Muscle layer of duodenum (tissue), 2 donors: ENCODE data around the gene CERS1.
"Not testable (repeated sequence)": the region's sequence is repeated elsewhere in the genome, so short reads cannot be mapped to it uniquely, and the experiment has no call there.

Experiments used
- H3K27ac ChIP-seq: one replicate; pipeline ENCODE4 v1.7.0; 2013; ENCODE audit warnings: mild to moderate bottlenecking, low read length
- H3K27me3 ChIP-seq: one replicate; pipeline ENCODE4 v1.7.0; 2013; ENCODE audit warnings: low read depth, mild to moderate bottlenecking, control low read depth, low read length
- H3K36me3 ChIP-seq, 2 donors: one replicate each; pipeline ENCODE4 v1.7.0; 2013; ENCODE audit warnings: low read length in 2 of 2, control low read depth in 1 of 2, mild to moderate bottlenecking in 1 of 2; ENCODE audit not compliant: insufficient read depth in 2 of 2, control insufficient read depth in 1 of 2
- H3K4me1 ChIP-seq, 2 donors: one replicate each; pipeline ENCODE4 v1.7.0; 2013; ENCODE audit warnings: low read length in 2 of 2, mild to moderate bottlenecking in 2 of 2, control low read depth in 1 of 2, moderate library complexity in 1 of 2; ENCODE audit not compliant: insufficient read depth in 2 of 2, control insufficient read depth in 1 of 2
- H3K4me3 ChIP-seq, 2 donors: one replicate each; pipeline ENCODE4 v1.7.0; 2013; ENCODE audit warnings: low read length in 2 of 2, low read depth in 1 of 2, mild to moderate bottlenecking in 1 of 2
- H3K9me3 ChIP-seq, 2 donors: one replicate each; pipeline ENCODE4 v1.7.0; 2013; ENCODE audit warnings: low read length in 2 of 2, control low read depth in 1 of 2, mild to moderate bottlenecking in 1 of 2; ENCODE audit not compliant: control insufficient read depth in 1 of 2
- donor health status: healthy.

CERS1 gene

GRCh38 chr19:18931316-18932162, 35.6 kb upstream of the CERS1 start:
- H3K9me3 ChIP-seq = no peaks in the 10 kb centered on the region
- H3K27me3 ChIP-seq = no peaks in the 10 kb centered on the region
- no peak overlapping the region for H3K27ac ChIP-seq
- no peaks in the 10 kb centered on the region for H3K4me1 ChIP-seq
- no peak overlapping the region for H3K4me3 ChIP-seq
- H3K36me3 ChIP-seq = peaks cover 6 to 38% of the 10 kb centered on the region in 2 donors

GRCh38 chr19:18929311-18929710, 33.4 kb upstream of the CERS1 start:
- no peaks in the 10 kb centered on the region for H3K4me1 ChIP-seq
- H3K27ac ChIP-seq = no peak overlapping the region
- H3K27me3 ChIP-seq = no peaks in the 10 kb centered on the region
- peaks cover 20 to 52% of the 10 kb centered on the region in 2 donors for H3K36me3 ChIP-seq
- no peak overlapping the region for H3K4me3 ChIP-seq
- no peaks in the 10 kb centered on the region for H3K9me3 ChIP-seq

GRCh38 chr19:18928018-18928805, 32.3 kb upstream of the CERS1 start:
- Histone ChIP-seq H3K36me3 (peaks cover 23 to 57% of the 10 kb centered on the region in 2 donors), H3K27me3 (no peaks in the 10 kb centered on the region), H3K4me3 (no peak overlapping the region), H3K4me1 (no peaks in the 10 kb centered on the region), H3K9me3 (no peaks in the 10 kb centered on the region), H3K27ac (no peak overlapping the region)

GRCh38 chr19:18924684-18925213, 28.8 kb upstream of the CERS1 start:
- H3K4me1 ChIP-seq = peaks cover 6 to 17% of the 10 kb centered on the region in 2 donors
- H3K27me3 ChIP-seq = no peaks in the 10 kb centered on the region
- peaks cover 27 to 76% of the 10 kb centered on the region in 2 donors for H3K36me3 ChIP-seq
- no peak overlapping the region for H3K4me3 ChIP-seq
- H3K27ac ChIP-seq = no peak overlapping the region
- no peaks in the 10 kb centered on the region for H3K9me3 ChIP-seq

GRCh38 chr19:18922228-18922985, 26.4 kb upstream of the CERS1 start:
- Histone ChIP-seq H3K9me3 (no peaks in the 10 kb centered on the region), H3K4me1 (peaks cover 6 to 29% of the 10 kb centered on the region in 2 donors), H3K27ac (no peak overlapping the region), H3K27me3 (no peaks in the 10 kb centered on the region), H3K36me3 (peaks cover 23 to 62% of the 10 kb centered on the region in 2 donors), H3K4me3 (no peak overlapping the region)

- Histone ChIP-seq H3K4me1 (peaks cover 6 to 35% of the 10 kb centered on the region in 2 donors), H3K36me3 (peaks cover 21 to 57% of the 10 kb centered on the region in 2 donors), H3K4me3 (no peak overlapping the region), H3K27me3 (no peaks in the 10 kb centered on the region), H3K9me3 (no peaks in the 10 kb centered on the region), H3K27ac (no peak overlapping the region)
Observed at GRCh38 chr19:18921593-18921992, 25.6 kb upstream of the CERS1 start.

- H3K27ac ChIP-seq = peak overlapping the region; percentile 90
Observed at GRCh38 chr19:18920400-18920799, 24.4 kb upstream of the CERS1 start.

GRCh38 chr19:18919900-18920214, 23.9 kb upstream of the CERS1 start:
- peak overlapping the region; percentile 99 to 100 for H3K4me3 ChIP-seq
- no peaks in the 10 kb centered on the region for H3K9me3 ChIP-seq
- no peaks in the 10 kb centered on the region for H3K27me3 ChIP-seq
- H3K36me3 ChIP-seq = peaks cover 12 to 51% of the 10 kb centered on the region in 2 donors
- peaks cover 6 to 39% of the 10 kb centered on the region in 2 donors for H3K4me1 ChIP-seq
- H3K27ac ChIP-seq = peak overlapping the region; percentile 90

More at GRCh38 chr19:18920400-18920799, 24.4 kb upstream of the CERS1 start:
- Histone ChIP-seq H3K9me3 (no peaks in the 10 kb centered on the region), H3K36me3 (peaks cover 12 to 49% of the 10 kb centered on the region in 2 donors), H3K4me1 (peaks cover 6 to 37% of the 10 kb centered on the region in 2 donors), H3K27me3 (no peaks in the 10 kb centered on the region), H3K4me3 (peak overlapping the region; percentile 99 to 100)

- H3K27me3 ChIP-seq = no peaks in the 10 kb centered on the region
- H3K9me3 ChIP-seq = no peaks in the 10 kb centered on the region
- peaks cover 6 to 48% of the 10 kb centered on the region in 2 donors for H3K36me3 ChIP-seq
- H3K4me1 ChIP-seq = peaks cover 6 to 39% of the 10 kb centered on the region in 2 donors
- H3K27ac ChIP-seq = peak within 1 kb of the TSS; percentile 90
- peak within 1 kb of the TSS; percentile 99 to 100 for H3K4me3 ChIP-seq
Observed at GRCh38 chr19:18919086-18919899, 23.3 kb upstream of the CERS1 start, which contains the start of the genes COPE and DDX49. TSS of gene COPE (minus strand) at chr19:18919387. CDS start at chr19:18919348, 39 bp downstream. TSS of gene DDX49 (plus strand) at chr19:18919715. CDS start at chr19:18919742, 27 bp downstream.

GRCh38 chr19:18917593-18917992, 21.6 kb upstream of the CERS1 start:
- peaks cover 6 to 39% of the 10 kb centered on the region in 2 donors for H3K4me1 ChIP-seq
- H3K27ac ChIP-seq, H3K9me3 ChIP-seq, H3K4me3 ChIP-seq, H3K27me3 ChIP-seq: not testable (repeated sequence)
- peaks cover 7 to 45% of the 10 kb centered on the region in 2 donors for H3K36me3 ChIP-seq
